CD4-positive, alpha-beta T cell treated with Interleukin-6 at 100 ng/mL for 8 hours (primary cell): ENCODE data around the gene SEPSECS.
"Not testable (repeated sequence)": the region's sequence is repeated elsewhere in the genome, so short reads cannot be mapped to it uniquely, and the experiment has no call there.

Experiments used
- DNase-seq: peaks from one replicate; pipeline ENCODE4 v3.0.0-alpha.2; 2020; ENCODE audit warnings: mixed read lengths, low spot score

The SEPSECS gene

GRCh38 chr4:25083441-25083840 lies 76.8 kb downstream of the SEPSECS start:
- not testable (repeated sequence) for DNase-seq

DNA sequence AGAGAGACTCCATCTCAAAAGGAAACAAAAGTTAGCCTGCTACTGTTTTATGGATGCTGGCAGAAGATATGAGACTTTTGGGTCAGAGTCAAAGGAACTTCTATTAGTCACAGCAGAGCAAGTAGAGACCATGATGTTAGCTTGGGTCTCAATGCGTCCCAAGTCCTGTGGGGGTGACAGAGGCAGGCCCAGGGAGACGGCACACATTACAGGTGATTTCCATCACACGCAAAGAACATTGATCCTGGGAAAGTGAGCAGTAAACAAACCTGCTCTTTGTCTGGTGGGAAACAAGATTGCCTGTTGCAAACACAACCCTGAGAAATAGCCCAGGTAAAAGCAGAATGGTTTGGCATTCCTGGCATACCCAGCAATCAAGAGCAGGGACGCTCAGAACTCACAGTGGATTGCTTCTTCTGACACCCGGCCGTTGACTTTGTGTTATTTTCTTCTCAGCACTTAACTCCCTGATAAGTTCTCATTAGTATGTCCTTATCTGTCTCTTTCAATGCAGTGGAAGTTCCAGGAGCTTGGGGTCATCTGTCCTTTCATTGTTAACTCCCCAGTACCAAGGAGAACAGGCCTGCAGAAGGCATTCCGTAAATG lies 78.3 kb downstream of the SEPSECS start:
- DNase-seq = no peak

- DNase-seq = no peak
These were observed 79.7 kb downstream of the SEPSECS start for GRCh38 chr4:25080571-25080970.

DNA sequence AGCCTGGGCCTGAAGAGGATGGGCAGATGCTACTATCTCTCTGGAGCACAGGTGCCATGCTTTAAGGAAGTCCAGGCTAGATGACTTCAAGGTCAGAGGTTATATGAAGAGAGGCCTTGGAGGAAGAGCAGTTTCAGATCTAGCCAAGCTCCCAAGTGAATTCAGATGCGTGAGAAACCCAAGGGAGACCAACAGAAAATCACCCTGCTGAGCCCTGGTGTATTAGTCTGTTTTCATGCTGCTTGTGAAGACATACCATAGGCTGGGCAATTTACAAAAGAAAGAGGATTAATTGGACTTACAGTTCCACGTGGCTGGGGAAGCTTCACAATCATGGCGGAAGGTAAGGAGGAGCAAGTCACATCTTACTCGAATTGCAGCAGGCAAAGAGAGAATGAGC lies 81.7 kb downstream of the SEPSECS start:
- no peak for DNase-seq

DNA sequence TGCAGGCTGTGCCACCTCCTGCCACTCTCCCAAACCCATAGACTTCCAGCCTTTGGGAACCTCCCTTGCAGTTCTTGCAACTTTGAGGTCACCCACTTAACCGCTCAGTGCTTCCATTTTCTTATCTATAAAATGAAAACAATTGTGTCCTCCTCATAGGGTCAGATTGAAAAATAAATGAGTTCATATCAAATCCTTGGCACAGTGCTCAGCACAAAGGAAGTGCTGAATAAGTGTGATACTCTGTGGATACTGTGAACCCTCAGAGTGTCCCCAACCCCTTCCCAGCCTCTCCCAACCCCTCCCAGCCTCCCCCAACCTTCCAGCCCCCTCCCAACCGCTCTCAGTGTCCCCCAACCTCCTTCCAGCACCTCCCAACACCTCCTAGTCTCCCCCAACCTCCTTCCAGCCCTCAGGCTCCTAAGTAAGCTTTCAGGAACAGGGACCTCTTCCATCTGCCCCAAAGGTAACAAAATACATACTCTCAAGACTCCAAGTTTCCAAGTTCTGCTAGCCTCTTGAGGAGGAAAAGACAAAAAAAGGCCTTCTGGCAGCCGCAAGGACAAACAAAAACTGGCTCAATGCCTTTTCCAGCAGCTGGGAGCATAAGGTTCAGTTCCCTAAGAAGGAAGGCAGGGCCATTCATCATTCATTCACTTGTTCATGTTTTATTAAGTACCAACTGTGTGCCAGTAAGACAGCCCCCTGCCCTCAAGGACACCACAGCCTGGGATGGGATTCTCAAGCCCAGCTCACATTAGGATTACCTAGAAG lies 83.4 kb downstream of the SEPSECS start:
- no peak for DNase-seq

DNA sequence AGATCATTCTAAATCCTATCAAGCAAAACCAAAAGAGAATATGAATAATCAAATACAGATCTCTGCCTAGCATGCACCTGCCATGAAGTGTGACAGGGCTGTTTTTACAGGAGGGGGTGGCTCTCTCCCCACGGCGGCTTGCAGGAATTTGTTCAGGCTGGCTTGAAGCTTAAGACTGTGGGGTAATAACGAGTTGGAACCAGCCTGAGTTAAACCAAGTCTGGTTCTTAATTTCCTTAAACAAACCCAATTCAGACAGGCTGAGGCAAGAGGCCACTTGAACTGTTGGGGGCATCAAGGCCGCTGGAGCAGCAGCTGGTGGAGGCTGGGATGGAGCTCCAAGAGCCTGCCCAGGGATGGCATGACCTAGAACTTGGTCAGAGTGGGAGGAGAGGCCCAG lies 84.4 kb downstream of the SEPSECS start:
- DNase-seq = no peak

GRCh38 chr4:25075129-25075528 lies 85.1 kb downstream of the SEPSECS start:
- no peak for DNase-seq

GRCh38 chr4:25070545-25070944 lies 89.7 kb downstream of the SEPSECS start:
- no peak for DNase-seq
